Suprapubic skin (tissue), 4 donors: Measurements from ENCODE around the gene DISC1. TPM values are rescaled to one million over a fixed set of nuclear protein-coding genes. Genes with fewer than 3 reads are reported as not detected.

Experiments
- DNase-seq, 2 donors: peaks; one replicate each; pipeline ENCODE4 v3.0.0-alpha.2; 2019; ENCODE audit warnings: low spot score in 2 of 2
- H3K27ac ChIP-seq: fragments of 200-600 bp; sonication (generic); one replicate; pipeline ENCODE4 v1.5.1; 2019
- H3K27me3 ChIP-seq: fragments of 200-600 bp; sonication (generic); one replicate; pipeline ENCODE4 v1.5.1; 2019
- H3K36me3 ChIP-seq: fragments of 200-600 bp; sonication (generic); one replicate; pipeline ENCODE4 v1.5.1; 2019
- H3K4me1 ChIP-seq: fragments of 200-600 bp; sonication (generic); one replicate; pipeline ENCODE4 v1.5.1; 2019
- H3K4me3 ChIP-seq: fragments of 200-600 bp; sonication (generic); one replicate; pipeline ENCODE4 v1.5.1; 2019; ENCODE audit warnings: mild to moderate bottlenecking
- H3K9me3 ChIP-seq: fragments of 200-600 bp; sonication (generic); one replicate; pipeline ENCODE4 v1.5.1; 2019
- EP300 ChIP-seq: sonication (generic); formaldehyde crosslinking; IDR thresholded peaks from one replicate; pipeline ENCODE4 v1.6.1; 2017; ENCODE audit warnings: antibody characterized with exemption
- POLR2A ChIP-seq, 2 donors: fragments of 450-650 bp; IDR thresholded peaks; one replicate each; pipeline ENCODE4 v1.6.1; 2017; ENCODE audit warnings: antibody characterized with exemption in 2 of 2, mild to moderate bottlenecking in 2 of 2, moderate library complexity in 2 of 2
- POLR2AphosphoS5 ChIP-seq, 3 donors: sonication (generic); formaldehyde crosslinking; IDR thresholded peaks; one replicate each; pipeline ENCODE4 v1.6.1; 2017; ENCODE audit warnings: antibody characterized with exemption in 3 of 3
- WGBS: methylation state at CpG from one replicate; pipeline ENCODE4 v1.1.5; 2018; 5-methylcytosine and 5-hydroxymethylcytosine counted together
- total RNA-seq, 4 donors: library from RNA; depleted of rRNA; stranded (reverse); fragments of >200 nt; gene quantifications; one replicate each; pipeline ENCODE4 v1.1.0, GENCODE V29; 2016
- TF ChIP-seq, protein P1 (sequence below), 2 donors: fragments of 200-600 bp in 1 of 2; fragments of 450-650 bp in 1 of 2; sonication (generic) in 1 of 2; IDR thresholded peaks; one replicate each; pipeline ENCODE4 v1.5.1; 2016 to 2019; ENCODE audit warnings: antibody characterized with exemption in 2 of 2, mild to moderate bottlenecking in 1 of 2, moderate library complexity in 1 of 2

DISC1 gene
- total RNA-seq, 4 donors from 2014 or later, result 3.0 to 8.4 (median 5.2) TPM

DNA sequence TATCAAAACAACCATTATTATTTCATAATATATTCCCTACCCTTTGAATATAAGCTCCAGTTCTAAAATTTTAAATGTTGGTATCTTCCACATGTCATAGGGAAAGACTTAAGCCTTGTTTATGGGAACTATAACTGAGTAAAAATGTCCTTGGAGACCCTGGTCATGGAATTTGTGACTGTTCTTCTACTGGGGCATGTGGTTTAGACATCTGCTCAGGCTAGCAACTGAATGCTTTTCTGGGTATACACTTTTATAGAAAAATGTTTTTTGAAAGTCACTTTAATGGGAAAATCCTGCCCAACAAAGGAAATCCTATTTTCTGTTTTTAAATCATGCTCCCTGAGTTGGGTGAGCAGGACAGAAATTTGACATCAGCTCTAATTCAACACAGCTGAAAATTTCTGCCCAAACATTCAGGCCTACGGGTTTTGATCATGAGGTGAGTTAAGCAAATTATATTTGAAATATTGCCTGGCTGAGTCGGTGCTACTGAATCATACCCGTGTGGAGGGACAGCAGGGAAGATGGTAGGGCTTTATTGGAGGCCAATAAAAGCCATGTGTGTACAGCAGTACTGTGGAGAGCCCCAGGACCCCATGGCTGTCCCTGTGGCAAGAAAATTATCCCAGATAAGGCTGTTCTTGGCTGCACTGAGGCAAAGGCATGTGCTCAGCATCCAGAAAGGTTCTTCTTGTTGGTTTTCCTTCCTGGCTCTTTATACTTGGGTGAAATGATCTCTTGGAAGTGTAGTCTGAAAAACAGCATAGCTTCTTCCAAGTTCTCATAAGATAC, 391.8 kb downstream of the DISC1 start:
- Histone ChIP-seq H3K27ac (no peak overlapping the region), H3K4me3 (no peak overlapping the region), H3K27me3 (no peaks in the 10 kb centered on the region), H3K9me3 (no peaks in the 10 kb centered on the region), H3K36me3 (no peaks in the 10 kb centered on the region), H3K4me1 (peaks cover 7% of the 10 kb centered on the region)
- DNase-seq, result no peak
- no peak for TF ChIP-seq POLR2A (IDR thresholded peaks at IDR 0.05)
- TF ChIP-seq, protein P1, sequence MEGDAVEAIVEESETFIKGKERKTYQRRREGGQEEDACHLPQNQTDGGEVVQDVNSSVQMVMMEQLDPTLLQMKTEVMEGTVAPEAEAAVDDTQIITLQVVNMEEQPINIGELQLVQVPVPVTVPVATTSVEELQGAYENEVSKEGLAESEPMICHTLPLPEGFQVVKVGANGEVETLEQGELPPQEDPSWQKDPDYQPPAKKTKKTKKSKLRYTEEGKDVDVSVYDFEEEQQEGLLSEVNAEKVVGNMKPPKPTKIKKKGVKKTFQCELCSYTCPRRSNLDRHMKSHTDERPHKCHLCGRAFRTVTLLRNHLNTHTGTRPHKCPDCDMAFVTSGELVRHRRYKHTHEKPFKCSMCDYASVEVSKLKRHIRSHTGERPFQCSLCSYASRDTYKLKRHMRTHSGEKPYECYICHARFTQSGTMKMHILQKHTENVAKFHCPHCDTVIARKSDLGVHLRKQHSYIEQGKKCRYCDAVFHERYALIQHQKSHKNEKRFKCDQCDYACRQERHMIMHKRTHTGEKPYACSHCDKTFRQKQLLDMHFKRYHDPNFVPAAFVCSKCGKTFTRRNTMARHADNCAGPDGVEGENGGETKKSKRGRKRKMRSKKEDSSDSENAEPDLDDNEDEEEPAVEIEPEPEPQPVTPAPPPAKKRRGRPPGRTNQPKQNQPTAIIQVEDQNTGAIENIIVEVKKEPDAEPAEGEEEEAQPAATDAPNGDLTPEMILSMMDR (IDR thresholded peaks at IDR 0.05), result no peak
- TF ChIP-seq EP300, result no peak
- TF ChIP-seq POLR2AphosphoS5 (IDR thresholded peaks at IDR 0.05), result no peak
- WGBS, result 26% methylated on average over 3 of the region's 3 CpGs

DNA sequence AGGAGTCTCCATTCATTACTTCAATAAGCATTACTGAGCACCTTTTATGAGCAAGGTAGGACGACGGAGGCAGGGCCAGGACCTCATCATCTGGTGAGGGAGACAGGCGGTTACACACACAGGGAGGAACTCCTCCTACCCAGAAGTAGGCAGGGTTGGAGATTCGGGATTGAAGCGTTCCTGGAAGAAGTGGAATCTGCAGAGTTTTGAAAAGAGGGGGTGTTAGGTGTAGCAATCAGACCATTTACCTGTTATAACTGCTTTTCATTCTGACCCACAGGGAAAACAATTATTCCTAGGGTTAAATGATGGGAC, 392.4 kb downstream of the DISC1 start:
- H3K27me3 ChIP-seq, result no peaks in the 10 kb centered on the region
- WGBS, result 90% methylated on average over 5 of the region's 5 CpGs
- no peak for TF ChIP-seq POLR2A (IDR thresholded peaks at IDR 0.05)
- TF ChIP-seq, protein P1 (IDR thresholded peaks at IDR 0.05), result no peak
- TF ChIP-seq EP300, result no peak
- no peak for TF ChIP-seq POLR2AphosphoS5 (IDR thresholded peaks at IDR 0.05)
- H3K9me3 ChIP-seq, result no peaks in the 10 kb centered on the region
- no peak overlapping the region for H3K27ac ChIP-seq
- no peak for DNase-seq
- H3K4me3 ChIP-seq, result no peak overlapping the region
- peaks cover 7% of the 10 kb centered on the region for H3K4me1 ChIP-seq
- H3K36me3 ChIP-seq, result no peaks in the 10 kb centered on the region

DNA sequence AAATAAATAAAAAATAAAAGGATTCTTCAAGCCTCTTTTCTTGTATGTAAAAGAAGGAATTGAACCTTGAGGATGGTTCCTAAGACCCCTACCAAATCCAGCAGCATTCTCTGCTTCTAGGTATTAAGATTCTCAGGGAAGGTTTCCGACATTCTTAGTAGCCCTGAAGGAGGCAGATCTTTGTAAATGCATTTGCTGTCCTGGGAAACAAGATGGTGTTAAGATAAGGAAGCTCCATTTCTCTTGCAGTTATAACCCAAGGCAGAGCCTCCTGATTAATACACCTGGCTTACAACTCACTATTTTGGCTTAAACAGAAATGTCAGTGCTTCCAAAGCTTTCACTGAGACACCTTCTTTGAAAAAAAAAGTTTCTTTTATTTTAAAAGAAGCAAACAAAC, 393.8 kb downstream of the DISC1 start:
- no peak overlapping the region for H3K27ac ChIP-seq
- peaks cover 7% of the 10 kb centered on the region for H3K4me1 ChIP-seq
- WGBS, result 20% methylated on average over 1 of the region's 1 CpG
- H3K9me3 ChIP-seq, result no peaks in the 10 kb centered on the region
- no peak overlapping the region for H3K4me3 ChIP-seq
- H3K36me3 ChIP-seq, result no peaks in the 10 kb centered on the region
- H3K27me3 ChIP-seq, result no peaks in the 10 kb centered on the region
- TF ChIP-seq, protein P1 (IDR thresholded peaks at IDR 0.05), result no peak
- TF ChIP-seq POLR2A (IDR thresholded peaks at IDR 0.05) (no peak), POLR2AphosphoS5 (IDR thresholded peaks at IDR 0.05) (no peak), EP300 (no peak)
- DNase-seq, result no peak

DNA sequence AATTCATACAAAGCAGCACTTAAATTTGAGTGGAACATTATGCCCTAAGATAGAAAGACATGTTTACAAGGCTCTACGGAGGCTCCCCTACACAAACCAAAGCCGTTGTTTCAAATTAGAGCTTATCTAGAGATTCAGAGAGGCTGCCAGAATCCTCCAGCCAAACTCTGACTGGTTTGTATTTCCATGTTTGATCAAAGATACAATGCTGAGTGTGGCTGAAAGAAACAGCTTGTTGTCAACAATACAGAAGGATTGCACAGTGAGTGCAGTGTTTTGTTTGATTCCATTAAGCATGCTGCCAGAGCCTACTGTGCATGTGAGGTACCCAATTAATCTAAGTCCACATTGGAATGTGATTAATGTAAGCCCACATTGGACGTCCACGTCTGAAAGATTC, 402.7 kb downstream of the DISC1 start:
- H3K27me3 ChIP-seq, result no peaks in the 10 kb centered on the region
- TF ChIP-seq EP300, result no peak
- TF ChIP-seq, protein P1 (IDR thresholded peaks at IDR 0.05), result no peak
- no peak for TF ChIP-seq POLR2A (IDR thresholded peaks at IDR 0.05)
- no peak for TF ChIP-seq POLR2AphosphoS5 (IDR thresholded peaks at IDR 0.05)
- WGBS, result 84% methylated on average over 4 of the region's 4 CpGs
- H3K4me1 ChIP-seq, result no peaks in the 10 kb centered on the region
- DNase-seq, result no peak
- H3K36me3 ChIP-seq, result no peaks in the 10 kb centered on the region
- H3K9me3 ChIP-seq, result no peaks in the 10 kb centered on the region
- no peak overlapping the region for H3K27ac ChIP-seq
- H3K4me3 ChIP-seq, result no peak overlapping the region

DNA sequence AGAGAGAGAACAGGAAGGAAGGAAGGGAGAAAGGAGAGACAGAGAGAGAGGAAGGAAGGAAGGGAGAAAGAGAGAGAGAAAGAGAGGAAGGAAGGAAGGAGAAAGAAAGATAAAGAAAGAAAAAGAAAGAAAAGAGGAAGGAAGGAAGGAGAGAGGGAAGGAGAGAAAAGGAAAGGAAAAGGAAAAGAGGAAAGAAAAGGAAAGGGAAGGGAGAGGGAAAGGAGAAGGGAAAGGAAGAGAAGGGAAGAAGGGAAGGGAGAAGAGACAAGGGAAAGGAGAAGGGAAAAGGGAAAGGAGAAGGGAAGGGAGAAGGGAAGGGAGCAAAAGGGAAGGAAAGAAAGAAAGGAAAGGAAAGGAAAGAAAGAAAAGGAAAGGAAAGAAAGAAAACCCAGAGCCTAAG, 404.6 kb downstream of the DISC1 start:
- no peaks in the 10 kb centered on the region for H3K4me1 ChIP-seq
- peaks cover 2% of the 10 kb centered on the region for H3K36me3 ChIP-seq
- H3K27me3 ChIP-seq, result no peaks in the 10 kb centered on the region
- DNase-seq, result no peak
- H3K9me3 ChIP-seq, result no peaks in the 10 kb centered on the region
- no peak for TF ChIP-seq EP300
- TF ChIP-seq POLR2A (IDR thresholded peaks at IDR 0.05), result no peak
- TF ChIP-seq POLR2AphosphoS5 (IDR thresholded peaks at IDR 0.05), result no peak
- TF ChIP-seq, protein P1 (IDR thresholded peaks at IDR 0.05), result no peak
- no peak overlapping the region for H3K27ac ChIP-seq
- H3K4me3 ChIP-seq, result no peak overlapping the region
